GM12878 (cell line): ENCODE data around the gene RAD51B. TPM values are rescaled to one million over a fixed set of nuclear protein-coding genes. Genes with fewer than 3 reads are reported as not detected.

Source experiments
- ATAC-seq: fragments of 200-7000 bp; cut with Tn5 transposase; 3 replicates; pipeline ENCODE4 v1.9.1; 2020; ENCODE audit warnings: mild to moderate bottlenecking, moderate library complexity
- BruUV-seq: library from RNA; stranded (reverse); fragments of 400-500 nt; replicated peaks from 2 replicates; lab custom pipeline; 2021; lab: Mats Ljungman, UMichigan
- CTCF ChIA-PET: fragments of 300-600 bp; sonication (Branson Sonifier 250); formaldehyde crosslinking; extraction: SDS; loops from one replicate; lab custom pipeline; 2021; ENCODE audit warnings: inconsistent platforms; lab: Yijun Ruan, JAX
- POLR2A ChIA-PET: fragments of 350-600 bp; formaldehyde crosslinking; extraction: SDS; loops from one replicate; lab custom pipeline; 2021; ENCODE audit warnings: inconsistent platforms; lab: Charles Lee
- RAD21 ChIA-PET: fragments of 300-600 bp; sonication (Branson Sonifier 250); formaldehyde crosslinking; loops from one replicate; lab custom pipeline; 2023; ENCODE audit warnings: antibody characterized with exemption; ENCODE audit not compliant: unreplicated experiment; lab: Charles Lee
- SMC1A ChIA-PET: fragments of 300-600 bp; sonication (Branson Sonifier 250); formaldehyde crosslinking; loops from one replicate; lab custom pipeline; 2023; ENCODE audit not compliant: unreplicated experiment, uncharacterized antibody; lab: Charles Lee
- DNase-seq: peaks from one replicate; pipeline ENCODE4 v3.0.0-alpha.2; 2011; ENCODE audit warnings: low read depth, low spot score
- FAIRE-seq: peaks from 3 replicates; lab custom pipeline; 2011; peaks lifted over from hg19 to GRCh38; lab: Jason Lieb, UNC
- H2AFZ ChIP-seq: 2 replicates; pipeline ENCODE4 v1.6.0; 2011; ENCODE audit warnings: low read depth, low read length, control low read depth; ENCODE audit not compliant: control insufficient read depth
- H3K27ac ChIP-seq: 2 replicates; pipeline ENCODE4 v1.5.1; 2011; ENCODE audit warnings: control low read depth; ENCODE audit not compliant: control insufficient read depth, insufficient read depth
- H3K27me3 ChIP-seq, 2 experiments: replicated peaks in 1 of 2; 2 replicates each; pipeline versions ENCODE4 v1.6.0 to v1.6.1; 2011; ENCODE audit warnings: low read length in 1 of 2; ENCODE audit not compliant: control insufficient read depth in 2 of 2, insufficient read depth in 2 of 2
- H3K36me3 ChIP-seq, 2 experiments: 2 replicates each; pipeline ENCODE4 v1.5.1; 2011; ENCODE audit warnings: low read length in 1 of 2; ENCODE audit not compliant: control insufficient read depth in 2 of 2, insufficient read depth in 2 of 2
- H3K4me1 ChIP-seq: 2 replicates; pipeline ENCODE4 v1.6.1; 2011; ENCODE audit warnings: mild to moderate bottlenecking, low read length, moderate library complexity, mixed read lengths; ENCODE audit not compliant: control insufficient read depth, insufficient read depth
- H3K4me2 ChIP-seq: 2 replicates; pipeline ENCODE4 v1.6.0; 2011; ENCODE audit warnings: control low read depth; ENCODE audit not compliant: control insufficient read depth, insufficient read depth
- H3K4me3 ChIP-seq: fragments of 200-600 bp; sonication (generic); 2 replicates; pipeline ENCODE4 v1.5.1; 2016
- H3K79me2 ChIP-seq: 2 replicates; pipeline ENCODE4 v1.6.0; 2011; ENCODE audit warnings: low read length; ENCODE audit not compliant: control insufficient read depth, insufficient read depth
- H3K9ac ChIP-seq: 2 replicates; pipeline ENCODE4 v1.8.0; 2011; ENCODE audit warnings: low read length, control low read depth, mixed read lengths; ENCODE audit not compliant: control insufficient read depth, insufficient read depth
- H3K9me3 ChIP-seq: replicated peaks from 3 replicates; pipeline ENCODE4 v1.5.1; 2011; ENCODE audit warnings: mild to moderate bottlenecking, low read length; ENCODE audit not compliant: control insufficient read depth, insufficient read depth
- H4K20me1 ChIP-seq: 2 replicates; pipeline ENCODE4 v1.6.0; 2011; ENCODE audit not compliant: control insufficient read depth, insufficient read depth
- EGR1 ChIP-seq, 2 experiments: IDR thresholded peaks; 1 replicate in 1 of 2; 2 replicates in 1 of 2; pipeline ENCODE4 v1.6.1; 2011 to 2012; ENCODE audit warnings: low read depth in 2 of 2, low read length in 2 of 2, borderline replicate concordance in 1 of 2, mild to moderate bottlenecking in 1 of 2, moderate library complexity in 1 of 2
- IKZF1 ChIP-seq: fragments of 450-650 bp; conservative IDR thresholded peaks from 2 replicates; pipeline ENCODE4 v1.6.1; 2017; ENCODE audit warnings: antibody characterized with exemption, mild to moderate bottlenecking
- IKZF2 ChIP-seq, 2 experiments: fragments of 450-650 bp; IDR thresholded peaks; 2 replicates each; pipeline ENCODE4 v1.6.1; 2017; ENCODE audit warnings: mild to moderate bottlenecking in 2 of 2, moderate library complexity in 2 of 2
- MEF2B ChIP-seq: fragments of 450-650 bp; IDR thresholded peaks from 2 replicates; pipeline ENCODE4 v1.6.1; 2018; ENCODE audit warnings: mild to moderate bottlenecking, moderate library complexity; ENCODE audit not compliant: partially characterized antibody, poor library complexity, severe bottlenecking
- POLR2A ChIP-seq: IDR thresholded peaks from 2 replicates; pipeline ENCODE4 v1.6.1; 2011; ENCODE audit warnings: low read depth, mild to moderate bottlenecking, low read length
- STAT1 ChIP-seq: fragments of 450-650 bp; conservative IDR thresholded peaks from 2 replicates; pipeline ENCODE4 v1.6.1; 2014; ENCODE audit warnings: antibody characterized with exemption, mild to moderate bottlenecking
- TCF7 ChIP-seq: IDR thresholded peaks from 2 replicates; pipeline ENCODE4 v1.6.1; 2014; ENCODE audit warnings: antibody characterized with exemption, borderline replicate concordance
- WGBS: methylation state at CpG from one replicate; pipeline ENCODE4 v1.1.6; 2016; ENCODE audit warnings: low lambda C conversion rate; ENCODE audit not compliant: insufficient replicate concordance, insufficient coverage; ENCODE audit errors: missing lambda C conversion rate; 5-methylcytosine and 5-hydroxymethylcytosine counted together
- in situ Hi-C: fragments of 300-500 bp; cut with MboI; formaldehyde crosslinking; loops from 9 replicates; pipeline ENCODE4 v1.14.3; 2018; ENCODE audit warnings: mixed read lengths
- intact Hi-C: fragments of 100-400 bp; cut with micrococcal nuclease; formaldehyde crosslinking; loops from one replicate; pipeline ENCODE4 v1.14.2; 2022; ENCODE audit not compliant: unreplicated experiment
- polyA plus RNA-seq, 11 experiments: library from polyadenylated mRNA; depleted of rRNA in 4 of 11; unstranded in 6 of 11; stranded (reverse) in 5 of 11; fragments of >200 nt; fragmentation: Nextera tagmentation in 4 of 11; fragmentation: Illumina TruSeq in 1 of 11; extraction: Ambion mirVana in 4 of 11; extraction: Trizol in 1 of 11; gene quantifications; 1 replicate in 1 of 11; 2 replicates in 10 of 11; pipeline versions ENCODE4 v1.2.1 to v1.2.3, GENCODE V29; 2011 to 2016; ENCODE audit warnings: inconsistent platforms in 2 of 11, missing spikeins in 2 of 11, low read depth in 1 of 11
- total RNA-seq, 4 experiments: library from RNA; depleted of rRNA in 3 of 4; stranded (reverse); fragments of >200 nt in 3 of 4; fragmentation: Illumina TruSeq in 1 of 4; extraction: Trizol in 1 of 4; gene quantifications; 2 replicates each; pipeline versions ENCODE4 v1.2.1 to v1.2.3, GENCODE V29; 2013 to 2021

RAD51B gene
- total and polyA plus RNA-seq, 10 of the 15 experiments (the other 5 are each of a cell fraction or from before 2014, with no cell fraction given), result 9.8 to 26.8 (median 21.3) TPM

DNA sequence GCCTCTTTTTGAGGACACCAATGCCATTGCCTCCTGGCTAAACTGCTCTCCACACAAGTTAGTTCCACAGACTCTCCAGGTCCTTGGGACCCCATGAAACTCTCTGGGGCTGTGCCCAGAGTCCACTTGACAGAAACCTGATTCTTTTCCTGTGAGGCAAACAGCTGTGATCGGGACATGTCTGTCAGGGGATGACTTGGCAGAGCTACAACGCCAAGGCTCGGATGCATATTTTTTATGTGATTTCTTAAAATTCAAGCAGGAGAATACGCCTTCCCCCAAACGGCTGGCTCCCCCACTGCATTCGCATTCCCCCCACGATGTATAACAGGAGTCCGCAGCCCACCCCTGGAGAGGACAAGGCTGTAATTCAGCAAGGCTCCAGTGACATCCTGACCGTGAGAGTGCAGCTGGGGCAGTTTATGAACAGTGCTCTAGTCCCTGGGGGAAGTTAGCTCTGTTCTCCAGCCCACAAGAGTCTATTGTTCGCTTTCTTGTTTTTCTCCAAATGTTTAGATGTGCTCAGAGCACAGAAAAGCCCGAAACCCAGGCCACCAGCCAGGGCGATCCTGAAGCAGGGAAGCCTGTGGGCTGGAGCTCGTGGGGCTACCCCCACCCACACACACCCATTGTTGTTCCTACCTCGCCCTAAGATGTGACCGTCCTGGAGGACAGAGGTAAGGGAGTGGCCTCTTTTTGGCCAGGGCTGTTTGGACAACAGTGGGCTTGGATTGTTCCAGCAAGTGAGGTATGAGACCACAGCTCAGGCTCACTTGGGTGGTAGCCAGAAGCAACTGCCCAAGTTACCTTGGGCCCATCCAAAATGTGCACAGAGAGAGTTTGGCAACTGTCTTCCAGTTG, 813.8 kb downstream of the RAD51B start:
- no peaks in the 10 kb centered on the region; the same call in 2 of the 3 replicates for H3K9me3 ChIP-seq
- H3K36me3 ChIP-seq, result no peaks in the 10 kb centered on the region
- BruUV-seq, result no TSS peak
- no peak overlapping the region for H3K4me2 ChIP-seq
- ChIA-PET POLR2A (no interaction called here), RAD21 (no interaction called here), CTCF (no interaction called here), SMC1A (interaction anchor here (0.8 to 1.4 kb wide), 2 partner anchors 127 to 224 kb away, joined by 3 to 4 read pairs; no protein-coding TSS in a partner anchor)
- no peak for TF ChIP-seq TCF7
- peak in 1 of 2 experiments; percentile 14; a peak in 1 of 4 replicates for TF ChIP-seq IKZF2 (IDR thresholded peaks at IDR 0.05)
- TF ChIP-seq IKZF1, result 0 out of 2 replicates have a peak, but pooled peaks have one; percentile 29
- TF ChIP-seq POLR2A, result no peak
- peak in 1 of 2 experiments; percentile 65; a peak in 2 of 3 replicates for TF ChIP-seq EGR1 (IDR thresholded peaks at IDR 0.05; ENCODE audit: borderline replicate concordance in 1 of 2, low read depth in 2 of 2, low read length in 2 of 2)
- peak; percentile 58 for TF ChIP-seq MEF2B
- no peak for TF ChIP-seq STAT1
- H3K27me3 ChIP-seq, result no peaks in the 10 kb centered on the region; a peak in 1 of 4 replicates
- peaks cover 4% of the 10 kb centered on the region; the same call in 1 of the 2 replicates for H3K4me1 ChIP-seq
- 41% methylated on average over 15 of the region's 15 CpGs for WGBS
- no peak overlapping the region for H3K4me3 ChIP-seq
- ATAC-seq, result peak; percentile 41; the same call in 2 of the 3 replicates
- no peak overlapping the region for H2AFZ ChIP-seq
- DNase-seq, result no peak
- in situ Hi-C loops, result no loop called here
- FAIRE-seq, result no peak
- intact Hi-C loops, result no loop called here
- no peaks in the 10 kb centered on the region for H3K79me2 ChIP-seq
- no peak overlapping the region for H3K9ac ChIP-seq
- no peaks in the 10 kb centered on the region for H4K20me1 ChIP-seq
- H3K27ac ChIP-seq, result no peak overlapping the region
